Right renal cortex interstitium (tissue), 3 donors: Measurements from ENCODE around the gene APOC1. TPM values are rescaled to one million over a fixed set of nuclear protein-coding genes. Genes with fewer than 3 reads are reported as not detected.
"Not testable (repeated sequence)": the region's sequence is repeated elsewhere in the genome, so short reads cannot be mapped to it uniquely, and the experiment has no call there.

Experiments used
- DNase-seq, 3 donors: peaks; one replicate each; pipeline ENCODE4 v3.0.0-alpha.2; 2013; ENCODE audit warnings: low read depth in 3 of 3, low spot score in 2 of 3
- polyA plus RNA-seq, 3 donors: library from polyadenylated mRNA; unstranded; fragments of 120-200 nt; gene quantifications; one replicate each; pipeline ENCODE4 v1.2.1, GENCODE V29; 2013; ENCODE audit not compliant: insufficient read length in 3 of 3

The APOC1 gene
- polyA plus RNA-seq, 3 donors = 7.5 to 10.9 (median 9.1) TPM

- DNase-seq = no peak
These were observed 4.6 kb upstream of the APOC1 start for GRCh38 chr19:44909775-44910174.

GRCh38 chr19:44911896-44912295, 2.5 kb upstream of the APOC1 start:
- not testable (repeated sequence) for DNase-seq

DNA sequence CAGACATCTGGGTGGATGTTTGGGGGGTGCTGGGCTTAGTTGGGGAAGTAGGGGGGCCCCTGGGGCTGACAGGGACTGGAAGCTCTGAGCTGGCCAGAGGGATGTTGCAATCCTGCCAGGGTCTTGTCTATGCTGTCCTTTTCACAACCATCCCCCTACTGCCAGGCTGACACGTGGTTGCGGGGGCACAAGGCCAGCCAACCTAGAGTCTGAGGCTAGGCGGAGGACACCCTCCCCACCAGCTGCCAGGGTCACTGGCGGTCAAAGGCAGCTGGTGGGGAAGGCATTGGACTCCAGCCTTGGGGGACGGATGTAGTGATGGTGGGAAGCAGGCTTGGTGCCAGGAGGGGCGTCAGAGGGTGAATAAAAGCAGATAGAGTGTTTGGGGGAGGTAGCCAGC, 1.6 kb upstream of the APOC1 start:
- DNase-seq = no peak

- not testable (repeated sequence) for DNase-seq
These were observed 636 bp upstream of the APOC1 start for GRCh38 chr19:44913512-44914432.

DNA sequence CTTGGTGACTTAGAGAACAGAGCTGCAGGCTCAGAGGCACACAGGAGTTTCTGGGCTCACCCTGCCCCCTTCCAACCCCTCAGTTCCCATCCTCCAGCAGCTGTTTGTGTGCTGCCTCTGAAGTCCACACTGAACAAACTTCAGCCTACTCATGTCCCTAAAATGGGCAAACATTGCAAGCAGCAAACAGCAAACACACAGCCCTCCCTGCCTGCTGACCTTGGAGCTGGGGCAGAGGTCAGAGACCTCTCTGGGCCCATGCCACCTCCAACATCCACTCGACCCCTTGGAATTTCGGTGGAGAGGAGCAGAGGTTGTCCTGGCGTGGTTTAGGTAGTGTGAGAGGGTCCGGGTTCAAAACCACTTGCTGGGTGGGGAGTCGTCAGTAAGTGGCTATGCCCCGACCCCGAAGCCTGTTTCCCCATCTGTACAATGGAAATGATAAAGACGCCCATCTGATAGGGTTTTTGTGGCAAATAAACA, 9.9 kb downstream of the APOC1 start:
- DNase-seq = no peak

GRCh38 chr19:44925114-44925891, 10.9 kb downstream of the APOC1 start:
- DNase-seq = no peak

DNA sequence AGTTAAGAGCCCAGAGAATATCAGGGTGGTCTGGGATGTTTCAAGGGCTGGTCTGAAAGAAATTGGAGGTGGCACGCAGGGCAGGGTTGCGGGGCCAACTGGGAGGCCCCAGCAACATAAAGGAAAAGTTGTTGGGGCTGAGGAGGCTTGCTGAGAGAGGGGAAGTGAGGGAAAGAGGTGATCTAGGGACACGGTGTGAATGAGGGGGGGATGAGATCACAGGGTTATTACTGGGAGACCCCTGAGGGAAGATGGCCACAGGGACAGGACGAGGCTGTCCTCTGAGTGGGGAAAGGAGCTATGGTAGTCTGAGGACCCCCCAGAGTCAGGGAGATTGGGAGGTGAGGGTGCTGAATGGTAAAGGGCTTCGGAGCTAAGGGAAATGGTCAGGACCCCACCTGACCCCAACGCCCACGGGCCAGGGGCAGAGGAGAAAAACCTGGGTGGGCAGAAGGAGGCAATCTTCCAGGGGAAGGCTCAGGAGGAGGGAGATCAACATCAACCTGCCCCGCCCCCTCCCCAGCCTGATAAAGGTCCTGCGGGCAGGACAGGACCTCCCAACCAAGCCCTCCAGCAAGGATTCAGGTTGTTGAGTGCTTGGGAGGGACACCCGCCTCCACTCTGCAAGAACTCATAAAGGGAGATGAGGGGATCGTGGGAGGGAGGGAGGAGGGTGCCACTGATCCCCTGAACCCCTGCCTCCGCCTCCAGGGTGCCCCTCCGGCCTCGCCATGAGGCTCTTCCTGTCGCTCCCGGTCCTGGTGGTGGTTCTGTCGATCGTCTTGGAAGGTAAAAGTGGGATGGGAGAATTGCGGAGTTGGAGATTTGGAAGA, 12.1 kb downstream of the APOC1 start:
- not testable (repeated sequence) for DNase-seq

GRCh38 chr19:44927746-44928145, 13.3 kb downstream of the APOC1 start:
- no peak for DNase-seq

DNA sequence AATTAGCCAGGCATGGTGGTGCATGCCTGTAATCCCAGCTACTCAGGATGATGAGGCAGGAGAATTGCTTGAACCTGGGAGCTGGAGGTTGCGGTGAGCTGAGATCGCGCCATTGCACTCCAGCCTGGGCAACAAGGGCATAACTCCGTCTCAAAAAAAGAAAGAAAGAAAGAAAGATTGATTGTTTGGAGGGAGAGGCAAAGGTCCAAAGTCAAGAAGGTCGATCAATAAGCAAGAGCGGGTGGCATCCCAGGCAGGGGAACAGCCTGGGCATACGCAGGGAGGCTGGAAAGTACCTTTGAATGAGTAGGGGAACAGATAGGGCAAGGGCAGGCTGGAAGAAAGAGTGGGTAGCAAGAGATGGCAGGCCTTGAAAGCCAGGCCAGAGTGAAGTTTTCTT, 15.7 kb downstream of the APOC1 start:
- no peak for DNase-seq

- DNase-seq = no peak
These were observed 17.1 kb downstream of the APOC1 start for GRCh38 chr19:44931541-44931940.

- no peak for DNase-seq
These were observed 25.3 kb downstream of the APOC1 start for GRCh38 chr19:44939668-44940067.

- no peak for DNase-seq
These were observed 27.7 kb downstream of the APOC1 start, which contains the start of gene APOC4 for GRCh38 chr19:44942067-44942571. APOC4 (plus strand) TSS chr19:44942237; CDS start chr19:44942278, 41 bp downstream.

- no peak for DNase-seq
These were observed 29.4 kb downstream of the APOC1 start for GRCh38 chr19:44943801-44944249.

GRCh38 chr19:44947041-44947581, 32.7 kb downstream of the APOC1 start:
- no peak for DNase-seq

- no peak for DNase-seq
These were observed 33.8 kb downstream of the APOC1 start for GRCh38 chr19:44948237-44948636.

GRCh38 chr19:44948763-44949374, 34.5 kb downstream of the APOC1 start:
- DNase-seq = no peak

DNA sequence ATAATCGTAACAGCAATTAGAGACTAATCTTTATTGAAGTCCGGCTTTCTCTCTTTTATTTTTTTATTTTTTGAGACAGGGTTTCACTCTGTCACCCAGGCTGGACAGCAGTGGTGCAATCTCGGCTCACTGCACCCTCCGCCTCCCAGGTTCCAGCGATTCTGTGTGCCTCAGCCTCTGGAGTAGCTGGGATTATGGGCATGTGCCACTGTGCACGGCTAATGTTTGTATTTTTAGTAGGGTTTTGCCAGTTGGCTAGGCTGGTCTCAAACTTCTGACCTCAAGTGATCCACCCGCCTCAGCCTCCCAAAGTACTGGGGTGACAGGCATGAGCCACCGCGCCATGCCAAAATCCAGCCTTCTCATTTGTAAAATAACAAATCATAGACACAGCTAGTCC, 35.1 kb downstream of the APOC1 start:
- no peak for DNase-seq

- DNase-seq = peak; percentile 64 to 74 (median 71)
These were observed 37.1 kb downstream of the APOC1 start for GRCh38 chr19:44951179-44952159.
